ENCODE data around the gene KRTAP12-2.

Gene KRTAP12-2

GRCh38 chr21:44625756-44626155 is 41.0 kb downstream of the KRTAP12-2 start:
- no peak for DNase-seq

DNA sequence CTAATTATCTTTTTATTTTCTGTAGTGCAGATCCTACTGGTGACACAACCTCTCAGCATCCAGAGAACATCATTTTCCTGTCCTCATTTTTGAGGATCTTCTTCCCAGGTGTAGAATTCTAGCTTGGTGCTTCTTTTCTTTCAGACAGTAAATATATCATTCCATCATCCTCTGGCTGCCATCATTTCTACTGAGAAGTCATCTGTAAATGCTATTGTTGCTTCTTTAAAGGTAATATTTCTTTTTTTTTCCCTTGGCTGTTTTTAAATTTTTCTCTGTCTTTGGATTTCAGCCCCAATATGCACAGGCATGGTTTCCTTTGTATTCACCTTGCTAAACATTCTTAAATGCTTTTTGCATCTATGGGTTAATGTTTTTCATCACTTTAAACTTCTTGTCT is 43.2 kb downstream of the KRTAP12-2 start:
- DNase-seq = no peak

DNA sequence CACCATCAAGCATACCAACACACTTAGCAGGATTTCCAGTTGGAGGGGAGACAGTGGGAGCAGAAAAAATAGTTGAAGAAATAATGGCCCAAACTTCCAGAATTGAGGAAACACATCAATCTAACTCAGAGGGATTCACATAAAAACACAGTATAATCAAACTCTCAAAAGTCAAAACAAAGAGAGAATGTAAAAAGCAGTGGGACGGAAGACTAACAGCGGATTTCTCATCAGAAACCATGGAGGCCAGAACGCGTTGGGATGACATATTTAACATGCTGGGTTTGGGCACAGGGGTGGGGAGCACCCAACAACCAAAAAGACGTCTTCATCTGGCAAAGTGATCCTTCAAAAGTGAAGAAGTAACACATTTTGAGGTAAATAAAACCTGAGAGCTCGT is 46.8 kb downstream of the KRTAP12-2 start:
- no peak for DNase-seq

DNA sequence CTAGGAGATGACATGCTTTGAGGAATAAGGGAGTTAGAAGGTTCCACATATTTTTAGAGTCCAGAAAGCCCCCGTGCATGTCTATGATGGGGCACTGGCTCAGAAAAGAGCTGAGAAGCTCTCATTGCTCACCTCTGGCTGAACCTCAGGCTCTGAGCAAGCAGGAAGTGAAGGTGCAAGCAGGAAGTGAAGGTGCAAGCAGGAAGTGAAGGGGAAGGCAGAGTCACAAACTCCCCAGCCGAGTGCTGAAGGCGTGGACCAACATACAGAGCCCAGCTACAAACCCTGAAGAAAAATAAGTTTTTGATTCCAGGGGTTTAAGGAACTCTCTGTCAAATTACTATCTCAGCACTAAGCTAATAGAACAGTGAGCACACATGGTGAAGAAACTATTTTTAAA is 47.8 kb downstream of the KRTAP12-2 start:
- no peak for DNase-seq

- DNase-seq = no peak
Measured at GRCh38 chr21:44618504-44618903, 48.2 kb downstream of the KRTAP12-2 start.

- no peak for DNase-seq
Measured at GRCh38 chr21:44617071-44617501, 49.6 kb downstream of the KRTAP12-2 start.

DNA sequence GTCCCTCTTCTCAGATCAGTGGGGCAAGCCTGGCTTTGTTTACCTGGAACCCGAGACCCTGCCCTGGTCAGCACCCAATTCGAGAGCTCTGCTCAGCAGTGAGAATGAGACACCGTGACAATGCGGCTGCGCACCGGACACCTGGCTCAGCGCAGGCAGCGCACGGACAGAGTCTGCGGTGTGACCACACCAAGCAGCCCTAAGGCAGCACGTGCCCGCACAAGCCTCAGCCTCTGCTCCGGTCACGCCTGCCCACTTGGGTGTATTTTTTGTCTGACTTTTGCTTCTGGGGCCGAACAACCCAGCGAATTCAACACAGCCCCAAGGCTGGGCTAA is 50.2 kb downstream of the KRTAP12-2 start:
- DNase-seq = no peak

Measured in NCI-H1092 (cell line).